Measurements from ENCODE around the gene GNAQ. TPM values are rescaled to one million over a fixed set of nuclear protein-coding genes. Genes with fewer than 3 reads are reported as not detected.

GNAQ gene
- total and polyA plus RNA-seq, 2 donors (not counting 1 experiment from before 2014, with no cell fraction given) = 0.60 to 1.4 TPM

- no peaks in the 10 kb centered on the region for H3K27me3 Mint-ChIP-seq
- no peak overlapping the region for H3K4me3 Mint-ChIP-seq
- Histone ChIP-seq H3K9me3 (ENCODE audit: control extremely low read depth in 1 of 3, control insufficient read depth in 2 of 3, insufficient read depth in 1 of 3, low read length in 2 of 3) (no peaks in the 10 kb centered on the region), H2AFZ (ENCODE audit: insufficient read depth, low read depth, low read length, poor library complexity, severe bottlenecking) (no peak overlapping the region), H3K36me3 (replicated peaks in 1 of 2; ENCODE audit: control extremely low read depth in 1 of 2, control insufficient read depth in 1 of 2, extremely low read depth in 1 of 2, insufficient read depth in 2 of 2, low read length in 1 of 2) (no peaks in the 10 kb centered on the region), H4K20me1 (ENCODE audit: control insufficient read depth, insufficient read depth, low read length, poor library complexity, severe bottlenecking) (no peaks in the 10 kb centered on the region), H3K9ac (ENCODE audit: low read length) (no peak overlapping the region), H3K4me2 (replicated peaks; ENCODE audit: low read depth, low read length, poor library complexity, severe bottlenecking) (no peak overlapping the region), H3K4me3 (ENCODE audit: control extremely low read depth in 1 of 5, extremely low read depth in 1 of 5, insufficient read depth in 1 of 5, low read depth in 2 of 5, low read length in 4 of 5) (no peak overlapping the region), H3K4me1 (ENCODE audit: control insufficient read depth in 2 of 2, insufficient read depth in 2 of 2, low read length in 2 of 2) (peaks cover 0 to 3% of the 10 kb centered on the region in 2 donors), H3K79me2 (ENCODE audit: control insufficient read depth, insufficient read depth, low read length) (no peaks in the 10 kb centered on the region), H3K27ac (ENCODE audit: low read length in 2 of 2) (no peak overlapping the region), H3K27me3 (replicated peaks in 1 of 4; ENCODE audit: control extremely low read depth in 1 of 4, control insufficient read depth in 3 of 4, insufficient read depth in 4 of 4, low read length in 3 of 4) (no peaks in the 10 kb centered on the region)
- no peaks in the 10 kb centered on the region for H3K9me3 Mint-ChIP-seq (ENCODE audit: insufficient read depth)
- ChIA-PET POLR2A (no interaction called here), CTCF (no interaction called here)
- ATAC-seq (ENCODE audit: low read depth) (no peak), DNase-seq (no peak)
- no peak overlapping the region for H3K27ac Mint-ChIP-seq
- peaks cover 8% of the 10 kb centered on the region for H3K4me1 Mint-ChIP-seq
- no peak for TF ChIP-seq CTCF (IDR thresholded peaks at IDR 0.05)
- no peak for TF ChIP-seq EZH2 (IDR thresholded peaks at IDR 0.05; ENCODE audit: borderline replicate concordance, insufficient read depth, low read depth, low read length, poor library complexity, severe bottlenecking)
- intact Hi-C loops (cut with micrococcal nuclease) = no loop called here
- WGBS (ENCODE audit: insufficient coverage) = 91% methylated on average over 5 of the region's 5 CpGs
Observed at GRCh38 chr9:77735494-77735893, 296.1 kb downstream of the GNAQ start.

- no peaks in the 10 kb centered on the region for H3K27me3 Mint-ChIP-seq
- Histone ChIP-seq H3K9me3 (ENCODE audit: control extremely low read depth in 1 of 3, control insufficient read depth in 2 of 3, insufficient read depth in 1 of 3, low read length in 2 of 3) (no peaks in the 10 kb centered on the region), H3K36me3 (replicated peaks in 1 of 2; ENCODE audit: control extremely low read depth in 1 of 2, control insufficient read depth in 1 of 2, extremely low read depth in 1 of 2, insufficient read depth in 2 of 2, low read length in 1 of 2) (no peaks in the 10 kb centered on the region), H3K4me2 (replicated peaks; ENCODE audit: low read depth, low read length, poor library complexity, severe bottlenecking) (no peak overlapping the region), H3K9ac (ENCODE audit: low read length) (no peak overlapping the region), H3K79me2 (ENCODE audit: control insufficient read depth, insufficient read depth, low read length) (no peaks in the 10 kb centered on the region), H2AFZ (ENCODE audit: insufficient read depth, low read depth, low read length, poor library complexity, severe bottlenecking) (no peak overlapping the region), H3K4me3 (ENCODE audit: control extremely low read depth in 1 of 5, extremely low read depth in 1 of 5, insufficient read depth in 1 of 5, low read depth in 2 of 5, low read length in 4 of 5) (no peak overlapping the region), H3K4me1 (ENCODE audit: control insufficient read depth in 2 of 2, insufficient read depth in 2 of 2, low read length in 2 of 2) (peaks cover 0 to 3% of the 10 kb centered on the region in 2 donors), H4K20me1 (ENCODE audit: control insufficient read depth, insufficient read depth, low read length, poor library complexity, severe bottlenecking) (no peaks in the 10 kb centered on the region), H3K27ac (ENCODE audit: low read length in 2 of 2) (no peak overlapping the region), H3K27me3 (replicated peaks in 1 of 4; ENCODE audit: control extremely low read depth in 1 of 4, control insufficient read depth in 3 of 4, insufficient read depth in 4 of 4, low read length in 3 of 4) (peaks cover 0 to 3% (median 0%) of the 10 kb centered on the region in 4 experiments)
- no peak for TF ChIP-seq EZH2 (IDR thresholded peaks at IDR 0.05; ENCODE audit: borderline replicate concordance, insufficient read depth, low read depth, low read length, poor library complexity, severe bottlenecking)
- TF ChIP-seq CTCF (IDR thresholded peaks at IDR 0.05) = no peak
- DNase-seq = no peak
- no peaks in the 10 kb centered on the region for H3K9me3 Mint-ChIP-seq (ENCODE audit: insufficient read depth)
- WGBS (ENCODE audit: insufficient coverage) = 7% methylated on average over 2 of the region's 8 CpGs
- H3K4me1 Mint-ChIP-seq = peaks cover 8% of the 10 kb centered on the region
- no peak overlapping the region for H3K4me3 Mint-ChIP-seq
- no peak for ATAC-seq (ENCODE audit: low read depth)
- CTCF ChIA-PET = no interaction called here
- H3K27ac Mint-ChIP-seq = no peak overlapping the region
- intact Hi-C loops (cut with micrococcal nuclease) = no loop called here
- POLR2A ChIA-PET = no interaction called here
Observed at GRCh38 chr9:77731930-77732329, 299.7 kb downstream of the GNAQ start.

Data from B cell (primary cell).